SIG-M5 (cell line): ENCODE results near the gene PNPO.
"Not testable (repeated sequence)": the region's sequence is repeated elsewhere in the genome, so short reads cannot be mapped to it uniquely, and the experiment has no call there.

ENCODE experiments used
- DNase-seq: peaks from one replicate; lab custom pipeline; 2025; lab: John Stamatoyannopoulos, UW

Gene PNPO

DNA sequence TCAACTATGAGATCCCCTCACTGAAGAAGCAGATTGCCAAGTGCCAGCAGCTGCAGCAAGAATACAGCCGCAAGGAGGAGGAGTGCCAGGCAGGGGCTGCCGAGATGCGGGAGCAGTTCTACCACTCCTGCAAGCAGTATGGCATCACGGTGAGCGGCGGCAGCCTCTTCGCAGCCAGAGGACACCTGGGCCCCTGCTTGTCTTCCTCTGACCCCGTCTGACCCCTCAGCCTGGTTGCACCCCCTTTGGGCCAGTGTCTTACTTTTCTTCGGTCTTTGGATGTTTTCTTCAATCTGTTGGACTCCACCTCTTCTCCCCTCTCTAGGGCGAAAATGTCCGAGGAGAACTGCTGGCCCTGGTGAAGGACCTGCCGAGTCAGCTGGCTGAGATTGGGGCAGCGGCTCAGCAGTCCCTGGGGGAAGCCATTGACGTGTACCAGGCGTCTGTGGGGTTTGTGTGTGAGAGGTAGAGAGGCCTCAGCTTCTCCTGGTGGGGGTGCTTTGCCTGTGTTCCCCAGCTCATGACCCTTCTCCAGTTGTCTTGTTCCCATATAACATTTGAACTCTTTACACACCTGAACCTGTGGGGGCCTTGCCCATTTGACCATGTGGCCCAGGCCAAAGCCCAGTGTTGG is 33.9 kb downstream of the PNPO start:
- DNase-seq: no peak

GRCh38 chr17:47975823-47976205 is 34.4 kb downstream of the PNPO start:
- DNase-seq: no peak

DNA sequence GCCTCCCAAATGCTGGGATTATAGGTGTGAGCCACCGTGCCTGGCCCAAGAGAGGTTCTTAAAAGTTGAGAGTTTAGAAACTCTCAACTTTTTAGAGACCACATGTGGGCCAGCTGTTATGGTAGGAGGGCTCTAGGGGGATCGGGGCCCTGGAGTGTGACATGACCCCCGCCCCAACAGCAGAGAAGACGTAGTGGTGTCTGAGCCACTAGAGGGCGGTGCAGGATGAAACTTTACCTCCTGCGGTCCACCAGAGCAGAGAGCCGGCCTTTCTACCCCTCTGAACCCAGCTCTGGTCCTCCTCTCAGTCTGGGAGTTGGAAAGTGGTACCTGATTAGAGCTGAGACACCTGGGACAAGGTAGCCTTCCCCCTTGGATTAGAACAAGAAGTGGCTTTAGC is 37.0 kb downstream of the PNPO start:
- no peak for DNase-seq

DNA sequence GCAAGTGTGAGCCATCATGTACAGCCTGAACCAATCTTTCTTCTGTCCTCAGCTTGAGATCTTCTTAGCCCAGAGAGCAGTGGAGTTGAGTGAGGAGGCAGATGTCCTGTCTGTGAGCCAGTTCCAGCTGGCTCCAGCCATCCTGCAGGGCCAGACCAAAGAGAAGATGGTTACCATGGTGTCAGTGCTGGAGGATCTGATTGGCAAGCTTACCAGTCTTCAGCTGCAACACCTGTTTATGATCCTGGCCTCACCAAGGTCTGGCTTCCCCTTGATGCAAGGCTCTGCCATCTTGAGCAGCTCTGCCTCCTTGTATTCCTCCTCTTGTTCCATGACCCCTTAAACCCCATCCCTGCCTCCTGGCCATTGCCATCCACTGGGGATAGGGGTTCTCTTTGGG is 39.2 kb downstream of the PNPO start:
- DNase-seq: no peak

DNA sequence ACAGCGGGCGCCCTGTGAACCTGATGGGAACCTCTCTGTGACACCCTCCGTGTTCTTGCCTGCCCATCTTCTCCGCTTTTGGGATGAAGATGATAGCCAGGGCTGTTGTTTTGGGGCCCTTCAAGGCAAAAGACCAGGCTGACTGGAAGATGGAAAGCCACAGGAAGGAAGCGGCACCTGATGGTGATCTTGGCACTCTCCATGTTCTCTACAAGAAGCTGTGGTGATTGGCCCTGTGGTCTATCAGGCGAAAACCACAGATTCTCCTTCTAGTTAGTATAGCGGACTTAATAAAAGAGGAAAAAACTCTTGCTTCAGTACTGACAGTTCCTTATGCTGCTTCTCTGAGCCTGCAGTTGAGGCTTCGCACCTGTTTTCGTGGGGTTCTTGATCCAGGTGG is 40.1 kb downstream of the PNPO start:
- no peak for DNase-seq

DNA sequence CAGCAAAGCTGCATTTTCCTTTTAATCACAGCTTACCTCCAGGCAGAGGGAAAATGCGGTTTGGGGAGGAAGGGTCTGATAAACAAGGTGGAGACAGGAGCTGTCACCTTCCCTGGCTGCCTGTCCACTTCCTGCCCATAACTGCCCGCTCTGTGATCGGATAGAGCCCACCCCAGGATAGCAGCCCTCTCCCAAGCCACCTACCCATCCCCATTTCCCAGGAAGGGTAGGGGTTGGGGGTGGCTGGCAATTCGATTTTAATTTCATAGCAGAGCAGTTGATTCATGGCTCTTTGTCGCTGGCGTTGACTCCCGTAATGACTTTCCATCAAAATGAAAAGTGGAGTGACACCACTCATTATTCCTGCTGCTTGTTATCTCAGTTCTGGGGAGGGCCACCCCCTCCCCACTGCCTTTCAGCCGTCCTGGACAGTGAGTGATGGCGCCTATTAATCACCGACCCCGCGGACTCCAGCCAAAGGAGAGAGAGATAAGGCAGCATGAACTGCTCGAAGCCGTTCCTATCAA is 40.8 kb downstream of the PNPO start:
- DNase-seq: no peak

- no peak for DNase-seq
Measured at GRCh38 chr17:47982645-47983390, 41.4 kb downstream of the PNPO start.

DNA sequence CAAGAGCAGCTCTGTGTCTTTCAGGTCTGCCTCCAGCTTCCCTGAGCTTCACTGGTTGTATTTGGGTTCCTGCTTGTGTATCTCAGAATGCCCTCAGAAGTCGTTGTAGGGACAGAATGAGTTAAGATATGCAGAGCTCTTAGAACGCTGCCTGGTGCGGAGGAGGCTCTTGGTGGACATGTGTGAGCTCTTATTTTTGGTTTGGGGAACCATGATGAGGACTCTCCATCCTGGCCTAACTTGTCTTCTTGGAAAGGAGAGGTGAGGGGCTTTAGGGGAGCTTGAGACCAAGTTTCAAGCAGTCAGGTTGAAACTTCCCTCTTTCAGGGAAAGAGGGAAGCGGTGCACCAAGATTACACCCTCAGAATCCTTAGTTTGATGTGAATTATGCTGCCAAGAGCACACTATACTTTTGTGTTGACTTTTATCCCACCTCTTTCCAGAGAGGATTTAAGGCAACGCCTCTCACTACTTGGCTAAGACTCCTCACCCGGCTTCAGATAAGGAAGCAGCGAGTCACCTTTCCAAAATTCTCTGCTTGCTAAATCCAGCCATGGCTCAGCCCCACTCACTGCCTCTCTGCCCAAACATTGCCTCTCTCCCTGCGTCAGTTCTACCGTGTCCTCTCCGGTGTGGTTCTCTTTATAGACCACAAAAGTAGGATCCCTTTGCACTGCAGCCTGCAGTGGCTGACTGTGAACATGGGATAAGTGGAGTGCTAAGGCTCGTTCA is 42.3 kb downstream of the PNPO start:
- DNase-seq: no peak

DNA sequence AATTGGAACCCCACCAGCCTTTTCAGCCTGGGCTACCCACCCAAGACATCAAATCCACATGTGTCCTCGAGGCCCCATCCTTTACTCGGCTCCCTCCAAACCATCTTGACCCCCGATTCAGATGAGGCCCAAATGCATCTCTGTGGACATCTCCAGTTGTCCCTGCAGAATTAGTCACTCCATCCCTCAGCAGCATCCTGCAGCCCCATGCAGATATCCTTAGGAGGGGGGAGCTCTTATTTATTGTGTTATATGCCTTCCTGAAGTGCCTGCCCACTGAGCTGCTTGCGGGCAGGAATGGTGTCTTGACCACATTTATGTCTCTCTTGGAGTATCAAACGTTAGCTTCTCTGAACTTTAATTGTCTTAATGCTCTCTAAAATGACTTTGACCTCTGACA is 45.1 kb downstream of the PNPO start:
- DNase-seq: no peak

- DNase-seq: no peak
Measured at GRCh38 chr17:47987240-47987835, 46.0 kb downstream of the PNPO start.

DNA sequence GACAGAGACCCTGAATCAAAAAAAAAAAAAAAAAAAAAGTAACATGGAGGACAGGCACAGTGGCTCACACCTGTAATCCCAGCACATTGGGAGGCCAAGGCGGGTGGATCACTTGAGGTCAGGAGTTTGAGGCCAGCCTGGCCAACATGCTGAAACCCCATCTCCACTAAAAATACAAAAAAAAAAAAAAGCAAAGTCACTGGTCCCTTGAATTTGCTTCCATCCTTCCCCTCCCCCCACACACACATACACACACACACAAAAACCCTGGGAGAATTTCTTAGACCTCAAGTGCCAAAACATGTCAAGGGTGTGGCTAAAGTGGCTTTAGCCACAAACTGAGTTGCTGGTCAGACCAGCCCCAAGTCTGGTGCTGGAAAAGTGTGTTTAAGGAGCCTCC is 47.1 kb downstream of the PNPO start:
- not testable (repeated sequence) for DNase-seq

DNA sequence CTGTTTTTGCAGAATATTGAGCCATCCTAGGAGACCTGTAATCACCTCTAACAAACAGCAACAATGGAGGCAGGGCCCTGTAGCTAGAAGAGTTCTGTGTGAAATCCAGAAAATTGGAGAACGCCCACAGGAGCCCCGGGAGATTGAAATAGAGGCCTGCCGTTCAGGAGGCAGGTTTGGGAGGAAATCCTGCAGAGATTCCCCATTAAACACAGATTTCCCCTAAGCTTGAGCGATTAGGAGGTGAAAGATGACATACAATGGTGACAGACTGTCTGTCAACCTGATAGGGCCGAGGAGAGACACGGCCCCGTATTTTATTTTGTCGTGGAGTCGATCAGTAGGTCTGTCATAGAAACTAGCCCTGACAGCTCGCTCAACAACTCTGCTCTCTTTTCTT is 47.8 kb downstream of the PNPO start:
- DNase-seq: no peak

DNA sequence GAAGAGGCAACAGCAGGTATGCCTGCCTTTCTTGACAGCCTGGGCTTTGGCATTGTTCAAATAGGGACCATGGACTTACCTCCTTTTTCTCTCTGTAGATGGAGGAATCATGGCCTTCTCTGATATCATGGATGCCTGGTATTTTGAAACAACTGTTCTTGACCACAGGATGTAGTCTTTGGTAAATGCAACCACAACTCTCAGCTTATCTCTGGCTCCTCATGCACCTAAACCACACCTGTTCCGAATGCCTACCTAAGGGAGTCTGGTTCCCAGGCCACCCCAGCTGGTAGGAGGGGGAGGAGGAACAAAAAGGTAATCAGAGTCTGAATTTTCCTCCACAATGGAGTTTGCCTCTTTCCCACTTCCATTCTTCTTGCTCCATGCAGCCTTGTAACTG is 48.3 kb downstream of the PNPO start:
- no peak for DNase-seq

DNA sequence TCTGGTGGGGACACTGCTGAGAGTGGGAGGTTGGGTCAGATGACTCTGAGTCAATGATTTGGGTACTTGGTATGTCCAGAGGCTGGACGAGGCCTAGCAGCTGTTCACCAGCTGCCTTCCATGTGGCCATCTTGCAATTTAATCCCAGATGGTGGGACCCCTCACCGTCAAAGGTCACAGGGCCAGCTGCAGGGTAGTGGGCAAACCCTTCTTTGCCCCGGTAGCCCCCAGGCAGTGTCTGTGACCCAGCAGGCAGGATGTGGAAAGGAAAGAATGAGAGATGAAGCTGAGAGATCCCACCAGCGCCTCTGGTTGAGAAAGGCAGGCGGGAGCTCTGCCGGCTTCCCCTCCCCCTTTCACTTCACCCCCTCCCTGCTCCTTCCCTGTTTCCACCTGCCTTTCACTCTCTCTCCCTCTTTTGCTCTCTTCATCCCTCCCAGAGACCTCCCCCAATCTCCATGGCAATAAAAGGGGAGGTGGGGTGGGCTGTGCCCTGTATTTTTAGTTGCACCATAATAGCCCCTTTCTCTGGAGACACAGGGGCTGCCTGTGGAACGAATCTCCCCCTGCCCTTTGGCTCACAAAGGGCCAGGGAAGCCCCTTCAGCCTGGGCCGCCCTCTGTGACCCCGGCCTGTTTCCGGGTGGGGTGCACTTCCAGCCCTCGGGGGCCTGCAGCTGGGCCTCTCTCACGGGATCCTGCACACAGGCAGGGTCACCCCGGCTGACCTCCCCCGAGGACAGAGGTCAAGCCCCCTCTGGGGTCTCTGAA is 49.8 kb downstream of the PNPO start:
- no peak for DNase-seq

- no peak for DNase-seq
Measured at GRCh38 chr17:47992216-47992615, 50.8 kb downstream of the PNPO start.

DNA sequence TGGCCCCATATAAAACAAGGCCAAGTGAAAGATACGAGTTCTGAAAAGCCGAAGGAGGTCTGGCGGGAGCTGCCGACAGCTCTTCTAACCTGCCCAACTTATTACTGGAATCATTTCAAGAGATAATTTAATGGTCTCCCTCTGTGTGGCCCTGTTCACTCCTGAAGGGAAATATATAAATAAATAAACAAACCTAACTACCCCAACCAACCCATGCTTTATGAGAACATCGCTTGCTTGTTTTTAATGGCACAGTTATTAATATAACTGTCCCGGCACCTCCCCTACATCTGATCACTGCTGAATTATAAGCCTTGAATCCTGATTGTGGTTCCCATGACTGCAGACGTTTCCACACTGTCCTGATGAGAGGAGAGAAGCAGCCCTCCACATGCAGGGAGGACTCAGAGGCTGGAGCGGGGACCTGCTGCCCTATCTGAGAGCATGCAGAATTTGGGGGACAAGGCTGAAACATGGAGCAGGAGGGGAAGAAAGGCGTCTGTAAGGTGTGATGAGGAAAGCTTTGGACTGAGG is 51.7 kb downstream of the PNPO start:
- DNase-seq: no peak

- no peak for DNase-seq
Measured at GRCh38 chr17:47993964-47994363, 52.6 kb downstream of the PNPO start.

GRCh38 chr17:47994724-47995123 is 53.4 kb downstream of the PNPO start:
- DNase-seq: no peak

GRCh38 chr17:47995241-47995935 is 54.0 kb downstream of the PNPO start:
- no peak for DNase-seq

- DNase-seq: no peak
Measured at GRCh38 chr17:47996201-47996600, 54.8 kb downstream of the PNPO start.

GRCh38 chr17:47997586-47997985 is 56.2 kb downstream of the PNPO start:
- DNase-seq: no peak
